MM.1S (cell line): ENCODE data around the gene TMPRSS6.

Source experiments
- DNase-seq: peaks from one replicate; pipeline ENCODE4 v3.0.0-alpha.2; 2015
- H2AFZ ChIP-seq: fragments of 300-600 bp; sonication (generic); 2 replicates; pipeline ENCODE4 v1.6.0; 2016; ENCODE audit warnings: antibody characterized with exemption, low read length
- H3F3A ChIP-seq: fragments of 300-600 bp; sonication (generic); 2 replicates; pipeline ENCODE4 v1.6.1; 2016; ENCODE audit warnings: mild to moderate bottlenecking, antibody characterized with exemption, low read length, moderate library complexity, mixed read lengths; ENCODE audit not compliant: insufficient read depth
- H3K27ac ChIP-seq: fragments of 300-600 bp; sonication (generic); 2 replicates; pipeline ENCODE4 v1.5.1; 2016; ENCODE audit warnings: mild to moderate bottlenecking, low read length
- H3K27me3 ChIP-seq: fragments of 300-600 bp; sonication (generic); replicated peaks from 2 replicates; pipeline ENCODE4 v1.6.0; 2016; ENCODE audit warnings: low read length; ENCODE audit not compliant: insufficient read depth
- H3K36me3 ChIP-seq: fragments of 300-600 bp; sonication (generic); replicated peaks from 2 replicates; pipeline ENCODE4 v1.6.1; 2016; ENCODE audit warnings: mild to moderate bottlenecking, low read length, mixed read lengths; ENCODE audit not compliant: insufficient read depth
- H3K4me1 ChIP-seq: fragments of 300-600 bp; sonication (generic); 2 replicates; pipeline ENCODE4 v1.6.1; 2016; ENCODE audit warnings: low read length, mixed read lengths
- H3K4me2 ChIP-seq: fragments of 300-600 bp; sonication (generic); 2 replicates; pipeline ENCODE4 v1.6.0; 2016; ENCODE audit warnings: low read depth, low read length
- H3K4me3 ChIP-seq: fragments of 300-600 bp; sonication (generic); 2 replicates; pipeline ENCODE4 v1.5.1; 2016; ENCODE audit warnings: low read length, mixed read lengths
- H3K79me2 ChIP-seq: fragments of 300-600 bp; sonication (generic); 2 replicates; pipeline ENCODE4 v1.6.1; 2016; ENCODE audit warnings: mixed run types, low read length, mixed read lengths
- H3K9ac ChIP-seq: fragments of 300-600 bp; sonication (generic); 2 replicates; pipeline ENCODE4 v1.6.1; 2016; ENCODE audit warnings: low read length, mixed read lengths
- H3K9me2 ChIP-seq: fragments of 300-600 bp; sonication (generic); replicated peaks from 2 replicates; pipeline ENCODE4 v1.6.1; 2016; ENCODE audit warnings: mild to moderate bottlenecking, low read length, mixed read lengths; ENCODE audit not compliant: insufficient read depth
- H3K9me3 ChIP-seq: fragments of 300-600 bp; sonication (generic); replicated peaks from 2 replicates; pipeline ENCODE4 v1.6.1; 2016; ENCODE audit warnings: mild to moderate bottlenecking, low read length, mixed read lengths; ENCODE audit not compliant: insufficient read depth
- H4K20me1 ChIP-seq: fragments of 300-600 bp; sonication (generic); 2 replicates; pipeline ENCODE4 v1.6.1; 2016; ENCODE audit warnings: mild to moderate bottlenecking, low read length, moderate library complexity, mixed read lengths; ENCODE audit not compliant: insufficient read depth
- EZH2 ChIP-seq: fragments of 300-600 bp; sonication (generic); optimal IDR thresholded peaks from 2 replicates; pipeline ENCODE3; 2017; ENCODE audit warnings: low read depth, mild to moderate bottlenecking, antibody characterized with exemption, low read length, mixed read lengths
- EZH2phosphoT487 ChIP-seq: fragments of 300-600 bp; sonication (generic); IDR thresholded peaks from 2 replicates; pipeline ENCODE4 v1.6.1; 2018; ENCODE audit warnings: antibody characterized with exemption, low read length
- TF ChIP-seq, protein P1 (sequence below): fragments of 300-600 bp; sonication (generic); IDR thresholded peaks from 2 replicates; pipeline ENCODE4 v1.5.1; 2016; ENCODE audit warnings: antibody characterized with exemption, low read length, mixed read lengths

Gene TMPRSS6

DNA sequence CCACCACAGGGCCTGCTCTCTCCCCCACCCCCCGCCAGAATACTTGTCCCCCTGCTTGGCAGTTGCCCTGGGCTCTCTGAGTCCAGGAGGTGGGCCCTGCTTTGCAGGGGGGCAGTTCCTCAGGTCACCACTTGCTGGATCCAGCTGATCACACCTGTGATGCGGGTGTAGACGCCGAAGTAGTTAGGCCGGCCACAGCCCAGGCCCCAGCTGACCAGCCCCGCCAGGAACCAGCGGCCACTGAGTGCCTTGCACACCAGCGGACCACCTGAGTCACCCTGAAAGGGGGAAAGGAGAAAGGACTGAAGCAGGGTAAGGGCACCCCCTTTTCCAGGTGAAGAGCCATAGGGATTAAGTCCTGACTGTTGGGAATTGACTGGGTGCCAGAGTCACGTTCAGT is 43.6 kb downstream of the TMPRSS6 start:
- H4K20me1 ChIP-seq = no peaks in the 10 kb centered on the region
- no peak overlapping the region for H3K9ac ChIP-seq
- H3K4me2 ChIP-seq = no peak overlapping the region
- no peaks in the 10 kb centered on the region for H3K9me2 ChIP-seq
- no peaks in the 10 kb centered on the region for H3K4me1 ChIP-seq
- H3K27me3 ChIP-seq = peaks cover 77% of the 10 kb centered on the region
- no peak overlapping the region for H3K4me3 ChIP-seq
- H3K27ac ChIP-seq = no peak overlapping the region
- no peak overlapping the region for H2AFZ ChIP-seq
- no peaks in the 10 kb centered on the region for H3F3A ChIP-seq
- H3K9me3 ChIP-seq = no peaks in the 10 kb centered on the region
- TF ChIP-seq EZH2 = no peak
- H3K36me3 ChIP-seq = no peaks in the 10 kb centered on the region
- no peak for DNase-seq
- H3K79me2 ChIP-seq = no peaks in the 10 kb centered on the region

GRCh38 chr22:37065180-37065579 is 44.3 kb downstream of the TMPRSS6 start:
- Histone ChIP-seq H3K9me2 (no peaks in the 10 kb centered on the region), H3K9me3 (no peaks in the 10 kb centered on the region), H3F3A (no peaks in the 10 kb centered on the region), H2AFZ (no peak overlapping the region), H3K27ac (no peak overlapping the region), H3K4me3 (no peak overlapping the region), H3K27me3 (peaks cover 69% of the 10 kb centered on the region), H3K79me2 (no peaks in the 10 kb centered on the region), H3K4me1 (no peaks in the 10 kb centered on the region), H4K20me1 (no peaks in the 10 kb centered on the region), H3K4me2 (no peak overlapping the region), H3K9ac (no peak overlapping the region), H3K36me3 (no peaks in the 10 kb centered on the region)
- no peak for TF ChIP-seq EZH2phosphoT487
- TF ChIP-seq, protein P1, sequence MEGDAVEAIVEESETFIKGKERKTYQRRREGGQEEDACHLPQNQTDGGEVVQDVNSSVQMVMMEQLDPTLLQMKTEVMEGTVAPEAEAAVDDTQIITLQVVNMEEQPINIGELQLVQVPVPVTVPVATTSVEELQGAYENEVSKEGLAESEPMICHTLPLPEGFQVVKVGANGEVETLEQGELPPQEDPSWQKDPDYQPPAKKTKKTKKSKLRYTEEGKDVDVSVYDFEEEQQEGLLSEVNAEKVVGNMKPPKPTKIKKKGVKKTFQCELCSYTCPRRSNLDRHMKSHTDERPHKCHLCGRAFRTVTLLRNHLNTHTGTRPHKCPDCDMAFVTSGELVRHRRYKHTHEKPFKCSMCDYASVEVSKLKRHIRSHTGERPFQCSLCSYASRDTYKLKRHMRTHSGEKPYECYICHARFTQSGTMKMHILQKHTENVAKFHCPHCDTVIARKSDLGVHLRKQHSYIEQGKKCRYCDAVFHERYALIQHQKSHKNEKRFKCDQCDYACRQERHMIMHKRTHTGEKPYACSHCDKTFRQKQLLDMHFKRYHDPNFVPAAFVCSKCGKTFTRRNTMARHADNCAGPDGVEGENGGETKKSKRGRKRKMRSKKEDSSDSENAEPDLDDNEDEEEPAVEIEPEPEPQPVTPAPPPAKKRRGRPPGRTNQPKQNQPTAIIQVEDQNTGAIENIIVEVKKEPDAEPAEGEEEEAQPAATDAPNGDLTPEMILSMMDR = no peak
- TF ChIP-seq EZH2 = no peak
- no peak for DNase-seq

DNA sequence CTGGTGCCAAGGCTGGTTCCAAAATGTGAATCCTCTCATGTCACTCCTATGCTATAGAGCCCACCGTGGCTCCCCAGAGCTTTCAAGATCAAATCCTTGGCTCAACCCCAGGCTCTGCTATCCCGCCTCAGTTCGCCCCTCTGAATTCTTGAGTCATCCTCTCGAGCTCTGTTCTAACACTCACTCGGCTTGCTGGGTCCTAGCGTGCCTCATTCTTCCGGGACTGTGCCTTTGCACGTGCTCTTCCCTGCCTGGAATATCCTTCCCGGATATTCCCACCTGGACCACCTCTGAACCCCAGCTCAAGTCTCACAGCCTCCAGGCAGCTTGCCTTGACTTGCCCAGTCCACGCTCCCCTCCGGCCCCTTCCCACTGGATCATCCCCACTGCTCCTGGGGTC is 45.0 kb downstream of the TMPRSS6 start:
- H3F3A ChIP-seq = no peaks in the 10 kb centered on the region
- H3K9me3 ChIP-seq = no peaks in the 10 kb centered on the region
- no peak overlapping the region for H2AFZ ChIP-seq
- no peaks in the 10 kb centered on the region for H3K36me3 ChIP-seq
- no peaks in the 10 kb centered on the region for H4K20me1 ChIP-seq
- peaks cover 63% of the 10 kb centered on the region for H3K27me3 ChIP-seq
- no peaks in the 10 kb centered on the region for H3K9me2 ChIP-seq
- no peak overlapping the region for H3K27ac ChIP-seq
- no peak for DNase-seq
- no peak overlapping the region for H3K4me2 ChIP-seq
- no peak overlapping the region for H3K9ac ChIP-seq
- no peaks in the 10 kb centered on the region for H3K4me1 ChIP-seq
- H3K4me3 ChIP-seq = no peak overlapping the region
- H3K79me2 ChIP-seq = no peaks in the 10 kb centered on the region
- no peak for TF ChIP-seq EZH2
- TF ChIP-seq, protein P1 = no peak
- no peak for TF ChIP-seq EZH2phosphoT487

- Histone ChIP-seq H3K9me2 (no peaks in the 10 kb centered on the region), H3K4me1 (no peaks in the 10 kb centered on the region), H3K27ac (no peak overlapping the region), H3K9me3 (no peaks in the 10 kb centered on the region), H3F3A (no peaks in the 10 kb centered on the region), H3K4me2 (no peak overlapping the region), H3K27me3 (peaks cover 56% of the 10 kb centered on the region), H3K79me2 (no peaks in the 10 kb centered on the region), H4K20me1 (no peaks in the 10 kb centered on the region), H2AFZ (no peak overlapping the region), H3K4me3 (no peak overlapping the region), H3K36me3 (no peaks in the 10 kb centered on the region), H3K9ac (no peak overlapping the region)
- TF ChIP-seq, protein P1 = no peak
- TF ChIP-seq EZH2phosphoT487 = no peak
- no peak for TF ChIP-seq EZH2
- DNase-seq = no peak
Measured at GRCh38 chr22:37063431-37064420, 45.8 kb downstream of the TMPRSS6 start.
